Lower lobe of right lung (tissue), 2 donors: ENCODE measurements around the gene RALGPS1. TPM values are rescaled to one million over a fixed set of nuclear protein-coding genes. Genes with fewer than 3 reads are reported as not detected.

Source experiments
- ATAC-seq, 2 donors: fragments of 200-7000 bp; cut with Tn5 transposase; one replicate each; pipeline ENCODE4 v1.9.1; 2020 to 2022; ENCODE audit warnings: mild to moderate bottlenecking in 2 of 2, moderate library complexity in 2 of 2
- DNase-seq: peaks from one replicate; pipeline ENCODE4 v3.0.0-alpha.2; 2020
- H3K27ac ChIP-seq: fragments of 200-600 bp; one replicate; pipeline ENCODE4 v1.8.0; 2022
- H3K27me3 ChIP-seq: fragments of 200-600 bp; one replicate; pipeline ENCODE4 v1.8.0; 2022; ENCODE audit warnings: low read depth
- H3K36me3 ChIP-seq: fragments of 200-600 bp; one replicate; pipeline ENCODE4 v1.8.0; 2022; ENCODE audit warnings: mild to moderate bottlenecking
- H3K4me1 ChIP-seq: fragments of 200-600 bp; one replicate; pipeline ENCODE4 v1.8.0; 2022
- H3K4me3 ChIP-seq: fragments of 200-600 bp; one replicate; pipeline ENCODE4 v1.8.0; 2022; ENCODE audit warnings: mild to moderate bottlenecking
- H3K9me3 ChIP-seq: fragments of 200-600 bp; one replicate; pipeline ENCODE4 v1.8.0; 2022
- CTCF ChIP-seq: fragments of 200-600 bp; IDR thresholded peaks from one replicate; pipeline ENCODE4 v1.8.0; 2022; ENCODE audit warnings: antibody characterized with exemption, mild to moderate bottlenecking
- intact Hi-C: fragments of 100-400 bp; cut with DNase I; formaldehyde crosslinking; loops from one replicate; pipeline ENCODE4 v1.11.0; 2022
- total RNA-seq: library from RNA; stranded (reverse); fragmentation: NEBNext Ultra II Directional; extraction: Animal tissue kit (Norgen Biotek cat#: 25700); gene quantifications from one replicate; pipeline ENCODE4 v1.2.1, GENCODE V29; 2021
- donor health status: DM: no; HTN: yes; CAD: no; lungs with severe emphysema.

The RALGPS1 gene
- total RNA-seq, 1 donor from 2014 or later: 17.6 TPM

- no peak for TF ChIP-seq CTCF
- Histone ChIP-seq H3K27ac (no peak overlapping the region), H3K4me3 (no peak overlapping the region), H3K36me3 (no peaks in the 10 kb centered on the region), H3K9me3 (no peaks in the 10 kb centered on the region), H3K27me3 (no peaks in the 10 kb centered on the region), H3K4me1 (peaks cover 8% of the 10 kb centered on the region)
- ATAC-seq (no peak), DNase-seq (no peak)
- intact Hi-C loops: no loop called here
These were observed 307.1 kb downstream of the RALGPS1 start for GRCh38 chr9:127221695-127222094.

GRCh38 chr9:127222388-127223095, 308.0 kb downstream of the RALGPS1 start:
- Histone ChIP-seq H3K36me3 (no peaks in the 10 kb centered on the region), H3K27ac (no peak overlapping the region), H3K4me3 (no peak overlapping the region), H3K4me1 (peaks cover 8% of the 10 kb centered on the region), H3K9me3 (no peaks in the 10 kb centered on the region), H3K27me3 (no peaks in the 10 kb centered on the region)
- DNase-seq: no peak
- intact Hi-C loops: no loop called here
- ATAC-seq: no peak
- no peak for TF ChIP-seq CTCF

- no peaks in the 10 kb centered on the region for H3K27me3 ChIP-seq
- no peak for TF ChIP-seq CTCF
- no peak for DNase-seq
- no peak for ATAC-seq
- no peak overlapping the region for H3K27ac ChIP-seq
- intact Hi-C loops: no loop called here
- H3K4me1 ChIP-seq: peaks cover 8% of the 10 kb centered on the region
- no peaks in the 10 kb centered on the region for H3K36me3 ChIP-seq
- no peaks in the 10 kb centered on the region for H3K9me3 ChIP-seq
- no peak overlapping the region for H3K4me3 ChIP-seq
These were observed 308.7 kb downstream of the RALGPS1 start for GRCh38 chr9:127223266-127223665.

- Histone ChIP-seq H3K9me3 (no peaks in the 10 kb centered on the region), H3K4me1 (peaks cover 8% of the 10 kb centered on the region), H3K36me3 (no peaks in the 10 kb centered on the region), H3K27me3 (no peaks in the 10 kb centered on the region), H3K27ac (peak overlapping the region; percentile 69), H3K4me3 (peak overlapping the region; percentile 78)
- DNase-seq (no peak), ATAC-seq (no peak)
- no peak for TF ChIP-seq CTCF
- intact Hi-C loops: no loop called here
These were observed 309.2 kb downstream of the RALGPS1 start for GRCh38 chr9:127223810-127224177.

- peak overlapping the region; percentile 78 for H3K4me3 ChIP-seq
- DNase-seq (peak; percentile 91), ATAC-seq (peak; percentile 86 to 90)
- peak; percentile 12 for TF ChIP-seq CTCF
- H3K27ac ChIP-seq: peak overlapping the region; percentile 69
- no peaks in the 10 kb centered on the region for H3K9me3 ChIP-seq
- H3K27me3 ChIP-seq: no peaks in the 10 kb centered on the region
- intact Hi-C loops: no loop called here
- H3K4me1 ChIP-seq: peaks cover 8% of the 10 kb centered on the region
- H3K36me3 ChIP-seq: no peaks in the 10 kb centered on the region
These were observed 309.7 kb downstream of the RALGPS1 start for GRCh38 chr9:127224178-127224882.
